GM12875 (cell line): Measurements from ENCODE around the gene TMEM198.

Source experiments
- H3K4me3 ChIP-seq: one replicate; pipeline ENCODE4 v1.5.1; 2011; ENCODE audit warnings: low read depth, low read length, control low read depth
- TF ChIP-seq, protein P1 (sequence below): IDR thresholded peaks from 2 replicates; pipeline ENCODE4 v1.5.1; 2011; ENCODE audit warnings: low read depth, mild to moderate bottlenecking, control low read depth, inconsistent platforms, low read length, moderate library complexity, borderline replicate concordance; ENCODE audit not compliant: insufficient read depth

The TMEM198 gene

GRCh38 chr2:219541611-219542180 lies 2.1 kb upstream of the TMEM198 start:
- H3K4me3 ChIP-seq: peak overlapping the region; percentile 42
- TF ChIP-seq, protein P1, sequence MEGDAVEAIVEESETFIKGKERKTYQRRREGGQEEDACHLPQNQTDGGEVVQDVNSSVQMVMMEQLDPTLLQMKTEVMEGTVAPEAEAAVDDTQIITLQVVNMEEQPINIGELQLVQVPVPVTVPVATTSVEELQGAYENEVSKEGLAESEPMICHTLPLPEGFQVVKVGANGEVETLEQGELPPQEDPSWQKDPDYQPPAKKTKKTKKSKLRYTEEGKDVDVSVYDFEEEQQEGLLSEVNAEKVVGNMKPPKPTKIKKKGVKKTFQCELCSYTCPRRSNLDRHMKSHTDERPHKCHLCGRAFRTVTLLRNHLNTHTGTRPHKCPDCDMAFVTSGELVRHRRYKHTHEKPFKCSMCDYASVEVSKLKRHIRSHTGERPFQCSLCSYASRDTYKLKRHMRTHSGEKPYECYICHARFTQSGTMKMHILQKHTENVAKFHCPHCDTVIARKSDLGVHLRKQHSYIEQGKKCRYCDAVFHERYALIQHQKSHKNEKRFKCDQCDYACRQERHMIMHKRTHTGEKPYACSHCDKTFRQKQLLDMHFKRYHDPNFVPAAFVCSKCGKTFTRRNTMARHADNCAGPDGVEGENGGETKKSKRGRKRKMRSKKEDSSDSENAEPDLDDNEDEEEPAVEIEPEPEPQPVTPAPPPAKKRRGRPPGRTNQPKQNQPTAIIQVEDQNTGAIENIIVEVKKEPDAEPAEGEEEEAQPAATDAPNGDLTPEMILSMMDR: peak; percentile 93

- TF ChIP-seq, protein P1: no peak
Measured at GRCh38 chr2:219542931-219543595, 765 bp upstream of the TMEM198 start.

GRCh38 chr2:219544567-219544966 lies 739 bp downstream of the TMEM198 start:
- no peak overlapping the region for H3K4me3 ChIP-seq
- TF ChIP-seq, protein P1: no peak

More at GRCh38 chr2:219542931-219543595, 765 bp upstream of the TMEM198 start:
- H3K4me3 ChIP-seq: peak overlapping the region; percentile 61

- H3K4me3 ChIP-seq: no peak overlapping the region
- TF ChIP-seq, protein P1: no peak
Measured at GRCh38 chr2:219545295-219545942, 1.6 kb downstream of the TMEM198 start.

GRCh38 chr2:219545943-219546352 lies 2.1 kb downstream of the TMEM198 start:
- TF ChIP-seq, protein P1: no peak
- H3K4me3 ChIP-seq: no peak overlapping the region

- H3K4me3 ChIP-seq: no peak overlapping the region
- TF ChIP-seq, protein P1: no peak
Measured at GRCh38 chr2:219547621-219548020, 3.8 kb downstream of the TMEM198 start.
